Skeletal muscle satellite cell (primary cell): ENCODE results near the gene RHOH.
A peak's percentile ranks its signal among the peaks of the same experiment; 100 is the strongest.

Source experiments
- H3K27me3 ChIP-seq: 2 replicates; pipeline ENCODE4 v1.7.0; 2013; ENCODE audit warnings: low read length; ENCODE audit not compliant: control insufficient read depth, insufficient read depth
- H3K36me3 ChIP-seq: 2 replicates; pipeline ENCODE4 v1.7.0; 2013; ENCODE audit warnings: mild to moderate bottlenecking, control low read depth, low read length; ENCODE audit not compliant: insufficient read depth
- H3K4me1 ChIP-seq: 2 replicates; pipeline ENCODE4 v1.7.0; 2013; ENCODE audit warnings: low read length; ENCODE audit not compliant: control insufficient read depth, insufficient read depth
- H3K4me2 ChIP-seq: 2 replicates; pipeline ENCODE4 v1.7.0; 2013; ENCODE audit warnings: mild to moderate bottlenecking, low read length
- H3K4me3 ChIP-seq: 2 replicates; pipeline ENCODE4 v1.7.0; 2013; ENCODE audit warnings: low read length
- H3K9ac ChIP-seq: 2 replicates; pipeline ENCODE4 v1.7.0; 2013; ENCODE audit warnings: mild to moderate bottlenecking, low read depth, low read length, moderate library complexity
- H3K9me3 ChIP-seq: replicated peaks from 2 replicates; pipeline ENCODE4 v1.7.0; 2013; ENCODE audit warnings: mild to moderate bottlenecking, control low read depth, low read length

Gene RHOH

DNA sequence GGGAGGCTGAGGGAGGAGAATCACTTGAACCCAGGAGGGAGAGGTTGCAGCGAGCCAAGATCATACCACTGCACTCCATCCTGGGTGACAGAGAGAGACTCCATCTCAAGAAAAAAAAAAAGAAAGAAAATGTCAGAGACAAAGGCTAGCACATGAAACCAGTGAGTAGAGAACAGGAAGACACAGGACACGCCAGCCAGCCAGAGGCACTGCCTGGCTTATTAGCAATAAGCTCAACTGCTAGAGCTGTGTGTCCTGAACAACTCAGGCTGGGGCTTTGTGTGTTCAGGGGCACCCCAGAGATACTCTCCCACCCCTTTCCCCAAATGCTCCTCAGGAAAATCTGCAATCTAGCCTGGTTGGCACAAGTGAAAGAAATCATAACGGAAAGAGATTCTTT lies 60.0 kb downstream of the RHOH start:
- H3K9ac ChIP-seq, result no peak overlapping the region

DNA sequence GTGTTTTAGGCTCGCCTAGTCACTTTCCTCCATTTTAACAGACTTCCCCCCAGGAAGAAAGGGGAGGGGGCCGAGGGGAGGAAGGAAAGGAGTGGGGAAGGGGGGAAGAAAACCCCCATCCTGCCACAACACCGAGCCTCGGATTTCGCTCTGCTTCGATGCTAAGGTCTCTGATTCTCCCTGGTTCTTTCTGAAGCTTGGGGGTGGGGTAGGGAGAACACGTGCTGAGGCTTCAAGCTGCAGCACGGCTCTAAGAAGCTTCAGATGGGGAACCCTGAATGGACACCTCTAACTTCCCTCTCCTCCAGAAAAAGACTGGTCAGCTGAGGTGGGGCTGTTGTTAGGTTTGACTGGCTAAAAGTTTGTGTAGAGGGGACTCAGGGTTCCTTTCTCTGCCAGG lies 61.8 kb downstream of the RHOH start:
- H3K4me1 ChIP-seq, result peaks cover 32% of the 10 kb centered on the region
- no peaks in the 10 kb centered on the region for H3K36me3 ChIP-seq
- H3K4me3 ChIP-seq, result no peak overlapping the region
- no peak overlapping the region for H3K4me2 ChIP-seq
- H3K9me3 ChIP-seq, result no peaks in the 10 kb centered on the region
- no peaks in the 10 kb centered on the region for H3K27me3 ChIP-seq
- H3K9ac ChIP-seq, result no peak overlapping the region

More for the DNA sequence above, 60.0 kb downstream of the RHOH start:
- Histone ChIP-seq H3K4me3 (no peak overlapping the region), H3K9me3 (no peaks in the 10 kb centered on the region), H3K4me2 (no peak overlapping the region), H3K27me3 (no peaks in the 10 kb centered on the region), H3K36me3 (no peaks in the 10 kb centered on the region), H3K4me1 (peaks cover 35% of the 10 kb centered on the region)

DNA sequence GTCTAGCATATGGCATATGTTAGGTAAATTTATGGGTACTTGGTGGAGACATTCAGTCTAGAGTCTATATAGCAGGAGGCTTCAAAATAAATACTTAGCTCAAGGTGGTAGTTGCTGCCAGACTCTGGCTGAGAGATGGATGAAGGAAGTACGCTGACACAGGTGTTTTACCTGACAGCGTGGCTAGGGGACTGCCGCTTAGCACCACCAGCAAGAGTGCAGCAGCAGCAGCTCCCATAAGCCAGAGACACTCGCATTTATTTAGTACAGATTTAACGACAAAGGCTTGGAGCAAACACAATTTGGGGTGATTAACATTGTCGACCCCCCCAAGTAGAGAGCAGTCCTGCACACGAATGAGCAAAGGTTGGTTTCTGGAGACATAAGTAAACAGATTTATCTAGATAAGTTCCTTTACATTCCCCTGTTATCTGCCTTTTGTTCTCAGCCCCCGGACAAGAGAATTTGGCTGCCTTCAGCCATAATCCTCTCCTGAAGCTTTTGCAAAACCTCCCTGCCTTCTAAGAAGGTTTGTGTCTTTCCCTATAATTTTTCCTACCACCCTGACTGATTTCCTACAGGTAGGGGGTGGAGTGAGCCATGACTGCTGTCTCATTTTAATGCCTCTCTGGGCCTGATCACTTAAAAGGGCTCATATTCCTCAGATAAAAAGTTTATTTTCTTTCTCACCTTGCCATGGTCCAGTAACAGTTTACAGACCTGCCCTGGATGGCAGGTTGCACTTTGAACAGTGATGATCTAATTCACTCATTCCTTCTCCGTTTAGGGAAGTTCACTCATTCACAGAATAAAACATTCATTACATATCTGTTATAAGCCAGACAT lies 64.6 kb downstream of the RHOH start:
- H3K4me3 ChIP-seq, result no peak overlapping the region
- no peaks in the 10 kb centered on the region for H3K9me3 ChIP-seq
- H3K4me2 ChIP-seq, result no peak overlapping the region
- no peaks in the 10 kb centered on the region for H3K36me3 ChIP-seq
- H3K9ac ChIP-seq, result no peak overlapping the region
- H3K4me1 ChIP-seq, result peaks cover 18% of the 10 kb centered on the region
- H3K27me3 ChIP-seq, result no peaks in the 10 kb centered on the region

DNA sequence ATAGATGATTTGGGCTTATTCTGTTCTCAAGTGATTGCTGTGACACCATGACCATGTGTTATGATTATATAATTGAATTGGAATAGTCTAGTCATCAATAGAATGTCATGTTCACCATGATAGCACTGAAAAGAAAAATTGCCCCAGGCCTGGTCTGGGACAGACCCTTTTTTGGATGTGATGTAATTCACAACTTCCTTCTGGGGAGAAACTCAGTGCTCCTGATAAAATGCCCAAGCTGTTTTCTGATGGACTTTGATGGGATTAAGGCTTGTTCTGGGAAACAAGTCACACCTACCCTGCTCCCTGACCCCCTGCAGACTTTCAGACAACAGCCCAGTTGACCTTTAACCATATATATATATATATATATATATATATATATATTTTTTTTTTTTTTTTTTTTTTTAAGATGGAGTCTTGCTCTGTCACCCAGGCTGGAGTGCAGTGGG lies 65.3 kb downstream of the RHOH start:
- peaks cover 13% of the 10 kb centered on the region for H3K4me1 ChIP-seq
- H3K9me3 ChIP-seq, result no peaks in the 10 kb centered on the region
- H3K4me3 ChIP-seq, result no peak overlapping the region

DNA sequence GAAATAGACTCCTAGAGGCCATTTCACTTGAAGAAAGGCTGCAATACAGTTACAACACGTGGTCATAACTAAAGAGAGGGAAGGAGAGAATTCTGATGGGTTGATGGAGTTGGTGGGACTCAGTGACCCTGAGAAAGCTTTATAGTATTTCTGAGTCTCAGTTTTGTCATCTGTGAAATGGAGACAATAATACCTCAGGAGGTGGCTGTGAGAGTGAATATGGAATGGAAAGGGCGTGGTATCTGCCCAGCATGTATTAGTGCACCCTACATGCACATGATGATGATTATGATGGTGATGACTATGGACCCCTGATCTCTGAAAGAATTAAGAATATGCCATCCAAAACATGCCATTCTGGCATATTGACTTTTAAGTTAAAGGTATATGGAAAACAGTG lies 66.0 kb downstream of the RHOH start:
- Histone ChIP-seq H3K4me1 (peaks cover 13% of the 10 kb centered on the region), H3K9me3 (no peaks in the 10 kb centered on the region), H3K36me3 (no peaks in the 10 kb centered on the region), H3K9ac (no peak overlapping the region), H3K4me3 (no peak overlapping the region), H3K4me2 (no peak overlapping the region), H3K27me3 (no peaks in the 10 kb centered on the region)

More for the DNA sequence above, 65.3 kb downstream of the RHOH start:
- Histone ChIP-seq H3K9ac (no peak overlapping the region), H3K36me3 (no peaks in the 10 kb centered on the region), H3K4me2 (no peak overlapping the region), H3K27me3 (no peaks in the 10 kb centered on the region)

DNA sequence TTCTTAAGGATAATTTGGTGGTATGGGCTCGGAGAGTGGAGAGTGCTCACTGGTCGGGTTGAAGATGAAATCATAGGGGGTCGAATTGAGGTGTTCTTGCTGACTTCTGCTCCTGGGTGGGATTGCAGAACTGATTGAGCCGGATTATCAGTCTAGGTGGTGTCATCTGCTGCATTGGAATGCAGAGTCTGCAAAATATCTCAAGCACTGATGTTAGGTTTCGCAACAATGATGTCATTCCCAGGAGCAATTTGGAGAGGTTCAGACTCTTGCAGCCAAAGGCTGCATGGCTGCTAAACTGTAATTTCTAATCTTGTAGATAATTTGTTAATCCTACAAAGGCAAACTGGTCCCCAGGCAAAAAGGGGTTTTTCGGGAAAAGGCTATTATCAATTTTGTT lies 67.7 kb downstream of the RHOH start:
- H3K9me3 ChIP-seq, result no peaks in the 10 kb centered on the region
- no peak overlapping the region for H3K4me2 ChIP-seq
- H3K36me3 ChIP-seq, result no peaks in the 10 kb centered on the region
- no peak overlapping the region for H3K4me3 ChIP-seq
- no peak overlapping the region for H3K9ac ChIP-seq
- peaks cover 13% of the 10 kb centered on the region for H3K4me1 ChIP-seq
- no peaks in the 10 kb centered on the region for H3K27me3 ChIP-seq

DNA sequence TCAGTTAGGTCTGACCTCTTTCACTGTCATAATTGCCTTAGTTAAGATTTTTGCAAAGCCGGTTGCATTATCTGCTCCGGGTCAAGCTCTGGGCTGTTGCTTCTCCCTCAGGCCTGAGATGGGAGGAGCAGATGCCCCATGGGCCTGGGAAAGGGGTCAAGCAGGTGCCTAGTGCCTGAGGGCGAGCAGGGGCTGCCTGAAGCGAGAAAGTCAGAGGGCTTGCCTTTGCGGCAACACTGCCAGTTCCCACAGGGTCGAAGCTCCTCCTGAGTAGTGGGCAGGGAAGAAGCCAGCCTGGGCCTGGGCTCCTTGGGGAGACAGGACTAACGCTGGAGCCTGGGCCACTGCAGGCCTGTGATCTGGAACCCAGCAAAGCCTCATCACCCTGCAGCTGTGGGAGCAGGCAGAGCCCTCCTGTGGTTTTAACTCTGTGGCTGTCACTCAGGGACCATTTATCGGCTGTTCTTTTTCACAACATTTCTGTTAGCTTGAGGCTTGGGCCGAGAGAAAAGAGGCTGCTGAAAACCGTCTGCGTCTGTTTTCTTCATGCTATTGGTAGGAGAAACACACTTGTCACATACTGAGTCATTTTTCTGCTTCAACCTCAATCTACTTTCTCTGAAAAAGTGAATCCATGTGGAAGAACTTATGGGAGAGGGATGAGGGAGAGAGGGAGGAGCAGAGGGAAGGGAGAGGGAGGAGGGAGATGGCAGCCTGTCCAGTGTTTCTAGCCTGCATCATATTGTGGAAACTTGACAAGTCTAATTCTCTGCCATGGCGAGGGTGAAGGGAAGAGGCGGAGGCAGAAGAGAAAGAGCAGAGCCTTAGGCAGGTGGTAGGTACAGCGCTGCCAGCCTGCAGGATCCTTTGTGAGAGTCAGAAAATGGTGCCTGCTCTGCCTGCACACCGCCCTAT lies 68.4 kb downstream of the RHOH start:
- Histone ChIP-seq H3K9ac (peak overlapping the region; percentile 26), H3K4me1 (peaks cover 13% of the 10 kb centered on the region), H3K36me3 (no peaks in the 10 kb centered on the region), H3K4me2 (peak overlapping the region; percentile 18), H3K9me3 (no peaks in the 10 kb centered on the region), H3K27me3 (no peaks in the 10 kb centered on the region), H3K4me3 (no peak overlapping the region)

DNA sequence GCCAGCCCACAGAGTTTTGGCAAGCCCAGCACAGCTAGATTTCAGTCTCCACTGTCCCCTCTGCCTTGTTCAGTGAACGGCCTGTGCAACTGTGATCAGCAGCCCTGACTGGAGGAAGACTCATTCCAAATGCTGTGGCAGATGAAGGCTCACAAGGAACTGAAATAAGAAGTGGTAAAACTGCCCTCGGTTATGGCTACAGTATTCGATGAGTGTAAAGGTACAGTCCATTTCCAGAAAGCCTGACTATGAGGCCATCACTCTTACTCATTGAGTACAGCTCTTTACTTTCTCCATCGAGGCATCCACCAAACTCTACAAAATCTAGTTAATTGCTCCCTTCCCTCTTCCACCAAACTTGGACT lies 69.1 kb downstream of the RHOH start:
- H3K9ac ChIP-seq, result no peak overlapping the region
- H3K4me2 ChIP-seq, result no peak overlapping the region
- H3K9me3 ChIP-seq, result no peaks in the 10 kb centered on the region
- peaks cover 13% of the 10 kb centered on the region for H3K4me1 ChIP-seq
- no peaks in the 10 kb centered on the region for H3K36me3 ChIP-seq
- H3K4me3 ChIP-seq, result no peak overlapping the region
- H3K27me3 ChIP-seq, result no peaks in the 10 kb centered on the region

DNA sequence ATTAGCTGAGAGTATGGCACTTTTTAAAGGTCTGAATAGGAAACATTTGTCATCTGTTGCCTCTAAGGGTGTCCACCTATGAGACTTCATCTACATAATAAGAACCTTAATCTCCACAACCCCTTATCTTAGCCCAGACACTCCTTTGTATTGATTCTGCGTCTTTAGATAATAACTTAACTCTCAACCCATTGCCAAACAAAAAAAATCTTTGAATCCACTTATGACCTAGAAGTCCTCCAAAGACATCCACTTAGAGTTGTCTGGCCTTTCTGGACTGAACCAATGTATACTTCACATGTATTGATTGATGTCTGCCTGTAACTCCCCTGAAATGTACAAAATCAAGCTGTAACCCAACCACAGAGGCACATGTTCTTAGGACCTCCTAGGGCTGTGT lies 72.3 kb downstream of the RHOH start:
- no peak overlapping the region for H3K9ac ChIP-seq
- no peaks in the 10 kb centered on the region for H3K27me3 ChIP-seq
- no peaks in the 10 kb centered on the region for H3K36me3 ChIP-seq
- peaks cover 13% of the 10 kb centered on the region for H3K4me1 ChIP-seq
- H3K4me3 ChIP-seq, result no peak overlapping the region
- no peak overlapping the region for H3K4me2 ChIP-seq
- H3K9me3 ChIP-seq, result no peaks in the 10 kb centered on the region

DNA sequence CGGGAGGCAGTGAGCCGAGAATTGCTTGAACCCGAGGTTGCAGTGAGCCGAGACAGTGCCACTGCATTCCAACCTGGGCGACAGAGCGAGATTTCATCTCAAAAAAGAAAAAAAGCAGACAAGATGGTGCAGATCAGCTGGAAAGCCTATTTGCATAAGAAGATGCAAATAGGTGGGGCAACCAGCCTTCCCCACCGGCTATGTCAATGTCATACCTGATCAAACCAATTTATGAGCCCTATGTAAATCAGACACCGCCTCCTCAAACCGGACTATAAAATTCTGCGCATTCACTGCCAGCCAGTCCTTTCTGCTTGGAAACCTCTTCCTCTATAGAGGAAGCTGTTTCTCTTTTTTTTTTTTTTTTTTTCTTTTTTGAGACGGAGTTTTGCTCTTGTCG lies 73.8 kb downstream of the RHOH start:
- H3K36me3 ChIP-seq, result no peaks in the 10 kb centered on the region
- no peak overlapping the region for H3K9ac ChIP-seq
- H3K4me3 ChIP-seq, result no peak overlapping the region
- no peaks in the 10 kb centered on the region for H3K27me3 ChIP-seq
- H3K9me3 ChIP-seq, result no peaks in the 10 kb centered on the region
- H3K4me1 ChIP-seq, result peaks cover 3% of the 10 kb centered on the region
- H3K4me2 ChIP-seq, result no peak overlapping the region

DNA sequence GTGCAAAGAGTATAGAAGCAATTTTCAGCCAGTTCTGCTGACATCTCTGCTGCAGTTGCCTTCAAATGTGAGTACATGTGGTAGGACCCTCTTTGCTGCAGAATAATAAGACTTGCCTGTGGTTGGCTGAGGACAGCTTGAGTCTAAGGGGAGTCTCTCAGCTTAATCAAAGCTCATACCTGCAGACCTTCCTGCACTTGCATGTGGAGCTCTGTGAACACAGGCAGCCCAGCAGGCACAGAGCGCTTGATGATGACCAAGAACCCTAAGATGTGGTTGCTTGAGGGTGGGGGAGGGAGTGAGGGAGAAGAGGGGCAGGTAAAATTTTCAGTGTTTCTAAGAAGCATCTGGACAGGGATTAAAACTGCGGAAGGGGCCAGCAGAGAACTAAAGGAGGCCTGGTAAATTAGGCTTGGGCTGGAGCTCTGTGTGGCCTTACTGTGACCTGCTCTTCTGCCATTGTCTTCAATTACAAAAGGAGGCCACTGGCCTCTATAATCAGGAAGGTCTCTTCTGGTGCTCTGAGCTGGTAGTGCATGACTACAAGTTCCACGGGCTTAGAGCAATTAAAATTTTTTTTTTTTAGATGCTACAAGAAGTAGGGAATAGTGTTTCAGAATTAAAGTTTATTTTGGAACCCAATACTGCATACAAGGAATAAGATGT lies 78.4 kb downstream of the RHOH start:
- Histone ChIP-seq H3K4me3 (no peak overlapping the region), H3K9me3 (no peaks in the 10 kb centered on the region), H3K27me3 (no peaks in the 10 kb centered on the region), H3K4me2 (no peak overlapping the region), H3K36me3 (no peaks in the 10 kb centered on the region), H3K9ac (no peak overlapping the region), H3K4me1 (no peaks in the 10 kb centered on the region)
